H9 (cell line): Measurements from ENCODE around the gene C21orf58. TPM values are rescaled to one million over a fixed set of nuclear protein-coding genes. Genes with fewer than 3 reads are reported as not detected.
A peak's percentile ranks its signal among the peaks of the same experiment; 100 is the strongest.

Source experiments
- DNase-seq: peaks from one replicate; pipeline ENCODE4 v3.0.0-alpha.2; 2017
- H2AFZ ChIP-seq: one replicate; pipeline ENCODE4 v1.6.1; 2013; ENCODE audit warnings: mild to moderate bottlenecking, low read length, control low read depth, moderate library complexity
- H2AK5ac ChIP-seq: 2 replicates; pipeline ENCODE4 v1.6.1; 2013; ENCODE audit warnings: low read length, control low read depth, mixed read lengths; ENCODE audit not compliant: insufficient read length
- H2BK120ac ChIP-seq: one replicate; pipeline ENCODE4 v1.6.1; 2013; ENCODE audit warnings: low read depth, mild to moderate bottlenecking, low read length, control low read depth, inconsistent platforms; ENCODE audit not compliant: poor library complexity, severe bottlenecking
- H2BK12ac ChIP-seq: 2 replicates; pipeline ENCODE4 v1.6.1; 2013; ENCODE audit warnings: low read length, control low read depth, mixed read lengths, low read depth; ENCODE audit not compliant: insufficient read length
- H2BK15ac ChIP-seq: 2 replicates; pipeline ENCODE4 v1.6.1; 2013; ENCODE audit warnings: low read depth, low read length, control low read depth
- H2BK20ac ChIP-seq: one replicate; pipeline ENCODE4 v1.6.1; 2013; ENCODE audit warnings: low read depth, mild to moderate bottlenecking, low read length, control low read depth, inconsistent platforms; ENCODE audit not compliant: poor library complexity, severe bottlenecking
- H2BK5ac ChIP-seq: 2 replicates; pipeline ENCODE4 v1.6.1; 2013; ENCODE audit warnings: low read length, control low read depth, mixed read lengths; ENCODE audit not compliant: insufficient read length
- H3K14ac ChIP-seq: 2 replicates; pipeline ENCODE4 v1.6.1; 2013; ENCODE audit warnings: low read length, control low read depth; ENCODE audit not compliant: insufficient read depth
- H3K18ac ChIP-seq: 2 replicates; pipeline ENCODE4 v1.6.1; 2013; ENCODE audit warnings: low read depth, mild to moderate bottlenecking, mixed read lengths, low read length, control low read depth; ENCODE audit not compliant: insufficient read length
- H3K23ac ChIP-seq: 2 replicates; pipeline ENCODE4 v1.6.1; 2013; ENCODE audit warnings: low read length, control low read depth, mixed read lengths, low read depth; ENCODE audit not compliant: insufficient read length
- H3K23me2 ChIP-seq: 2 replicates; pipeline ENCODE4 v1.6.1; 2013; ENCODE audit warnings: low read depth, mild to moderate bottlenecking, mixed read lengths, low read length, control low read depth; ENCODE audit not compliant: insufficient read length, poor library complexity, severe bottlenecking
- H3K27ac ChIP-seq: 2 replicates; pipeline ENCODE4 v1.5.1; 2013; ENCODE audit warnings: low read length, control low read depth, mixed read lengths, low read depth; ENCODE audit not compliant: insufficient read length
- H3K27me3 ChIP-seq: 2 replicates; pipeline ENCODE4 v1.6.1; 2013; ENCODE audit warnings: low read length, control low read depth, inconsistent platforms; ENCODE audit not compliant: insufficient read depth
- H3K4ac ChIP-seq: 2 replicates; pipeline ENCODE4 v1.6.1; 2013; ENCODE audit warnings: low read depth, mild to moderate bottlenecking, control low read depth, inconsistent platforms, low read length, moderate library complexity
- H3K4me1 ChIP-seq: 2 replicates; pipeline ENCODE4 v1.6.1; 2013; ENCODE audit warnings: low read length, control low read depth, inconsistent platforms; ENCODE audit not compliant: insufficient read depth
- H3K4me2 ChIP-seq: 2 replicates; pipeline ENCODE4 v1.6.1; 2013; ENCODE audit warnings: low read length, control low read depth, mixed read lengths; ENCODE audit not compliant: insufficient read length, insufficient read depth
- H3K56ac ChIP-seq: 2 replicates; pipeline ENCODE4 v1.6.1; 2013; ENCODE audit warnings: low read depth, mild to moderate bottlenecking, mixed read lengths, low read length, control low read depth; ENCODE audit not compliant: insufficient read length
- H3K79me1 ChIP-seq: 2 replicates; pipeline ENCODE4 v1.6.1; 2013; ENCODE audit warnings: low read depth, mild to moderate bottlenecking, moderate library complexity, low read length, control low read depth, inconsistent platforms; ENCODE audit not compliant: insufficient read depth, poor library complexity, severe bottlenecking
- H3K79me2 ChIP-seq: 2 replicates; pipeline ENCODE4 v1.6.1; 2013; ENCODE audit warnings: low read length, control low read depth, inconsistent platforms; ENCODE audit not compliant: insufficient read depth
- H3K9ac ChIP-seq: 2 replicates; pipeline ENCODE4 v1.6.1; 2013; ENCODE audit warnings: low read length, control low read depth, mixed read lengths; ENCODE audit not compliant: insufficient read length; ENCODE audit errors: extremely low read depth
- H3K9me3 ChIP-seq: one replicate; pipeline ENCODE4 v1.6.1; 2013; ENCODE audit warnings: low read depth, low read length, inconsistent platforms; ENCODE audit not compliant: control insufficient read depth
- H3T11ph ChIP-seq: one replicate; pipeline ENCODE4 v1.6.1; 2013; ENCODE audit warnings: mild to moderate bottlenecking, low read length, control low read depth, inconsistent platforms
- H4K20me1 ChIP-seq: one replicate; pipeline ENCODE4 v1.6.1; 2013; ENCODE audit not compliant: control insufficient read depth, insufficient read length, insufficient read depth
- H4K5ac ChIP-seq: 2 replicates; pipeline ENCODE4 v1.6.1; 2013; ENCODE audit warnings: low read depth, mild to moderate bottlenecking, mixed read lengths, low read length, control low read depth; ENCODE audit not compliant: insufficient read length
- H4K8ac ChIP-seq: replicated peaks from 2 replicates; pipeline ENCODE4 v1.6.1; 2013; ENCODE audit warnings: low read length, control low read depth, mixed read lengths, low read depth; ENCODE audit not compliant: insufficient read length
- H4K91ac ChIP-seq: 2 replicates; pipeline ENCODE4 v1.6.1; 2013; ENCODE audit warnings: low read depth, mild to moderate bottlenecking, moderate library complexity, mixed read lengths, low read length, control low read depth; ENCODE audit not compliant: insufficient read length
- H3K27ac Mint-ChIP-seq, 3 experiments: 2 replicates in 2 of 3; 3 replicates in 1 of 3; pipeline ENCODE4 v1.8.0; 2020 to 2021; ENCODE audit warnings: mixed read lengths in 3 of 3, mild to moderate bottlenecking in 1 of 3, moderate library complexity in 1 of 3
- H3K27me3 Mint-ChIP-seq: 2 replicates; pipeline ENCODE4 v1.8.0; 2021; ENCODE audit warnings: low read depth, mild to moderate bottlenecking, moderate library complexity, mixed read lengths
- H3K36me3 Mint-ChIP-seq, 3 experiments: 2 replicates in 2 of 3; 3 replicates in 1 of 3; pipeline ENCODE4 v1.8.0; 2020 to 2021; ENCODE audit warnings: low read depth in 3 of 3, mixed read lengths in 3 of 3; ENCODE audit not compliant: insufficient read depth in 1 of 3
- H3K4me1 Mint-ChIP-seq, 2 experiments: 2 replicates each; pipeline ENCODE4 v1.8.0; 2020; ENCODE audit warnings: mixed read lengths in 2 of 2
- H3K4me3 Mint-ChIP-seq, 2 experiments: 2 replicates in 1 of 2; 3 replicates in 1 of 2; pipeline ENCODE4 v1.8.0; 2020 to 2021; ENCODE audit warnings: mild to moderate bottlenecking in 2 of 2, mixed read lengths in 2 of 2, moderate library complexity in 1 of 2
- H3K9me3 Mint-ChIP-seq, 2 experiments: 2 replicates in 1 of 2; 3 replicates in 1 of 2; pipeline ENCODE4 v1.8.0; 2020; ENCODE audit warnings: mild to moderate bottlenecking in 2 of 2, mixed read lengths in 2 of 2, moderate library complexity in 1 of 2
- CTCF ChIP-seq: fragments of 200-600 bp; sonication (generic); conservative IDR thresholded peaks from 3 replicates; pipeline ENCODE4 v1.8.0; 2021; ENCODE audit warnings: antibody characterized with exemption, mild to moderate bottlenecking
- WGBS: extraction: QIAGEN DNeasy Blood & Tissue Kit; methylation state at CpG from one replicate; pipeline ENCODE4 v1.1.7; 2013; ENCODE audit warnings: missing lambda C conversion rate, low lambda C conversion rate, mixed read lengths; ENCODE audit not compliant: insufficient read length; ENCODE audit errors: extremely low coverage; 5-methylcytosine and 5-hydroxymethylcytosine counted together
- total RNA-seq: library from RNA; stranded (reverse); gene quantifications from 2 replicates; pipeline ENCODE4 v1.2.1, GENCODE V29; 2021

The C21orf58 gene
- total RNA-seq, 1 experiment from 2014 or later: 17.2 TPM

GRCh38 chr21:46361935-46362334 is 38.3 kb upstream of the C21orf58 start:
- no peaks in the 10 kb centered on the region for H3K9me3 ChIP-seq
- H3K4me3 Mint-ChIP-seq: no peak overlapping the region
- H3K79me2 ChIP-seq: no peaks in the 10 kb centered on the region
- H3K56ac ChIP-seq: no peak overlapping the region
- TF ChIP-seq CTCF: no peak
- no peaks in the 10 kb centered on the region for H3K27me3 ChIP-seq
- no peak overlapping the region for H3K9ac ChIP-seq
- H4K8ac ChIP-seq: no peak overlapping the region
- H3K79me1 ChIP-seq: no peaks in the 10 kb centered on the region
- H4K5ac ChIP-seq: no peak overlapping the region
- no peak overlapping the region for H3K23ac ChIP-seq
- H2BK20ac ChIP-seq: no peak overlapping the region
- peaks cover 50 to 82% (median 76%) of the 10 kb centered on the region in 3 experiments for H3K36me3 Mint-ChIP-seq
- H3K27ac Mint-ChIP-seq: peak overlapping the region; percentile 34 to 88 (median 72); a peak in 4 of 7 replicates
- WGBS: no CpG with 5 or more reads among the region's 10 CpGs
- H2BK15ac ChIP-seq: no peak overlapping the region
- no peak overlapping the region for H4K91ac ChIP-seq
- H3K18ac ChIP-seq: no peak overlapping the region
- H3K27me3 Mint-ChIP-seq: no peaks in the 10 kb centered on the region
- H3K4me2 ChIP-seq: no peak overlapping the region
- no peak for DNase-seq
- H2BK5ac ChIP-seq: no peak overlapping the region
- H3K9me3 Mint-ChIP-seq: peaks cover 0 to 7% of the 10 kb centered on the region in 2 experiments; a peak in 1 of 5 replicates
- H3K27ac ChIP-seq: no peak overlapping the region
- no peak overlapping the region for H2BK12ac ChIP-seq
- H4K20me1 ChIP-seq: no peaks in the 10 kb centered on the region
- H3K14ac ChIP-seq: no peak overlapping the region
- H2BK120ac ChIP-seq: no peak overlapping the region
- no peak overlapping the region for H2AFZ ChIP-seq
- H3K4ac ChIP-seq: no peak overlapping the region
- H3K4me1 ChIP-seq: no peaks in the 10 kb centered on the region
- H3T11ph ChIP-seq: no peak overlapping the region
- H3K4me1 Mint-ChIP-seq: no peaks in the 10 kb centered on the region
- no peak overlapping the region for H2AK5ac ChIP-seq
- no peaks in the 10 kb centered on the region for H3K23me2 ChIP-seq
